H7 (cell line): ENCODE results near the gene RTKN2. TPM values are rescaled to one million over a fixed set of nuclear protein-coding genes. Genes with fewer than 3 reads are reported as not detected.
A peak's percentile ranks its signal among the peaks of the same experiment; 100 is the strongest.
"Not testable (repeated sequence)": the region's sequence is repeated elsewhere in the genome, so short reads cannot be mapped to it uniquely, and the experiment has no call there.

ENCODE experiments used
- DNase-seq: peaks from one replicate; pipeline ENCODE4 v3.0.0; 2012
- H3K27me3 ChIP-seq: 2 replicates; pipeline ENCODE4 v1.6.0; 2011; ENCODE audit warnings: mild to moderate bottlenecking, low read length; ENCODE audit not compliant: control insufficient read depth, insufficient read depth
- H3K36me3 ChIP-seq: replicated peaks from 2 replicates; pipeline ENCODE4 v1.5.1; 2011; ENCODE audit warnings: low read length; ENCODE audit not compliant: control insufficient read depth, insufficient read depth
- H3K4me3 ChIP-seq: 2 replicates; pipeline ENCODE4 v1.5.1; 2011; ENCODE audit warnings: low read depth, mild to moderate bottlenecking, control low read depth, low read length, moderate library complexity; ENCODE audit not compliant: insufficient read depth
- total RNA-seq: library from RNA; depleted of rRNA; stranded (reverse); fragments of >200 nt; shearing (Covaris generic); gene quantifications from 2 replicates; pipeline ENCODE4 v1.2.3, GENCODE V29; 2014; rRNA removed

The RTKN2 gene, protein sequence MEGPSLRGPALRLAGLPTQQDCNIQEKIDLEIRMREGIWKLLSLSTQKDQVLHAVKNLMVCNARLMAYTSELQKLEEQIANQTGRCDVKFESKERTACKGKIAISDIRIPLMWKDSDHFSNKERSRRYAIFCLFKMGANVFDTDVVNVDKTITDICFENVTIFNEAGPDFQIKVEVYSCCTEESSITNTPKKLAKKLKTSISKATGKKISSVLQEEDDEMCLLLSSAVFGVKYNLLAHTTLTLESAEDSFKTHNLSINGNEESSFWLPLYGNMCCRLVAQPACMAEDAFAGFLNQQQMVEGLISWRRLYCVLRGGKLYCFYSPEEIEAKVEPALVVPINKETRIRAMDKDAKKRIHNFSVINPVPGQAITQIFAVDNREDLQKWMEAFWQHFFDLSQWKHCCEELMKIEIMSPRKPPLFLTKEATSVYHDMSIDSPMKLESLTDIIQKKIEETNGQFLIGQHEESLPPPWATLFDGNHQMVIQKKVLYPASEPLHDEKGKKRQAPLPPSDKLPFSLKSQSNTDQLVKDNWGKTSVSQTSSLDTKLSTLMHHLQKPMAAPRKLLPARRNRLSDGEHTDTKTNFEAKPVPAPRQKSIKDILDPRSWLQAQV
- total RNA-seq, result 9.5 and 12.5 TPM in 2 replicates

DNA sequence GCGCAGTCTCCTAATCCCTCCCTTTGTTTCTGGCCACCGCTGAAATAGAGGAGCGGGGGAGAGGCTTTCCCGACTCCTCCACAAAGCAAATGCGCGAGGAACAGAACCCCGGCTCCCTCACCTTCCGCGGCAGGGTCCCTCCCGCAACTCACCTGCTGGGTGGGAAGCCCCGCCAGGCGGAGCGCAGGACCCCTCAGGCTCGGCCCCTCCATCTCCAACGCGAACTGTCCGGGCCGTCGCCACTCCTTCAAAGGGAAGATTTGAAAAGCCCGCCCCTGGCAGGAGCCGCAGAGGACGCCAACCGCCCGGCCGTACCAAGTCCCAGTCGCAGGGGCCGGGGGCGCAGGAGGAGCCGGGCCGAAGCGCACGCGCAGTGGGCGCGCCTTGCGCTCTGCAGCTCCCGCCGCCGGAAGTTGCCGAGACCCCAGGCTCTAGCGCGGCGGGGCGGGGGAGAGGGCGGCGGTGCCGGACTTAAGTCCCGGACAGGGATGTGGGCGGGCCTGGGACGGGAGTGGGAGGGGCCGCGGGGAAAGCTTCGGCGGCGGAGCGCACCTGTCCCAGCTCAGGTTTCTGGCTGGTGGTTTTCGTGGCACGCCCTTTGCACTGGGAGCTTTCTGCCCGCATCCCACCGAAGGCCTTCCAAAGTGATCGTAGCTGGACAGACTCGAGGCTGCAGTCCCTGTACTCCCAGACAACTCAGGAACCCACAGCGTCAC is at the start of gene RTKN2:
Gene RTKN2, minus strand, starts transcription at position 446 of the 716 bp plus-strand sequence. Its CDS starts 234 bp downstream, at position 212.
- H3K36me3 ChIP-seq, result no peaks in the 10 kb centered on the region
- H3K4me3 ChIP-seq, result peak within 1 kb of the TSS; percentile 84
- H3K27me3 ChIP-seq, result no peaks in the 10 kb centered on the region; the same call in 1 of the 2 replicates
- peak; percentile 95 for DNase-seq

DNA sequence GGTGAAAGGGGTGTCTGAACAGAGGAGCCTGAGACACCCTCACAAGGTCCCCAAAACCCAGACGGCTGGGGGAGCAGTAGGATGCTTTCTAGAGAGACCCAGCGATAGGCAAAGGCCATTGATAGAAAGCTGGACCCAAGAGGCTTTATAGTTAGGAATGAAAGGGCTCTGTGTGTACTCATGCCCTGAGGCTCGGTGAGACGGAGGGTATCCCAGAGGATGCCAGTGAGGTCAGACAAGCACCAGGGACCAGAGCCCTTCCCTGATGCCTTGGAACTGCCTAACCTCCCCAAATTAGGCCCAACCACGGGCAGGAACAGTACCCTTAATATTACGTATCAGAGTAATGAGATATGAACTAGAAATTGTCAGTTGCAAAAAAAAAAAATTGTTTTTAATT is 48.6 kb upstream of the RTKN2 start:
- no peak overlapping the region for H3K4me3 ChIP-seq
- no peaks in the 10 kb centered on the region for H3K27me3 ChIP-seq
- H3K36me3 ChIP-seq, result no peaks in the 10 kb centered on the region
- no peak for DNase-seq

DNA sequence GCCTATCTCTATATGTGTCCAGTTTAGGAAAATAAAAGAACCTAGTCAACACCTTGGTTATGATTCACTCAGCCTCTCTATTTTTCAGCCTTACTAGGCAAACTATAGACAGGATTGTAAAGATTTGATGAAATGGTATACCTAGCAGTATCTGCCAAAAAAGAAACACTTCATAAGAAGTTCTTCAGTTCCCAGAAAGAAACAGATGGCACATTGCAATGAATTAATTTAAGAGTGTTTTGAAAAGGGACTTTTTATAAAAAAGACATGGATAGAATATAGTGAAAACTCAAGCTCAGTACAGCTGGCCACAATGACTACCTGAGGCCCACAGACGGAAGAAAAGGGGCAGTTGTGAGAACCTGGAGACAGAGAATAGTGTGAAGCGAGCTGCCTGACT is 40.6 kb upstream of the RTKN2 start:
- no peaks in the 10 kb centered on the region for H3K27me3 ChIP-seq
- no peak overlapping the region for H3K4me3 ChIP-seq
- H3K36me3 ChIP-seq, result no peaks in the 10 kb centered on the region
- DNase-seq, result no peak

DNA sequence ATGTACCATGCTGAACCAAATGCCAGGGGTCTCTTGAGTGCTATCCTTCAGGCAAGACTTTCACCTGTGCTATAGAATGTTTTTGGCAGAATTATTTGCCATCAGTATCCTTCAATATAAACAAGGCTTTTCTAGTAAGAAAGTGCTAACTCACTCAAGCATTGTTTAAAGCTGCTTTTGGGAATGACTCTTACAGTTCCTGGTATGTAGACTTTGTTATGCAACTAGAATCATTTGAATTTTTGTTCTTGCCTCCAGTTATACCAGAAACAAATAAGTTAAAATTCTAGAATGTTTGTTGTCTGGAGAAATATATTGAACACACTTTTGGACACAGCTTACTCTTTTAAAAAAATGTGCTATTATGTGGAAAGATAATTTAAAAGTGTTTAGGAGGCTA is 39.5 kb upstream of the RTKN2 start:
- DNase-seq, result no peak
- Histone ChIP-seq H3K36me3 (no peaks in the 10 kb centered on the region), H3K27me3 (no peaks in the 10 kb centered on the region), H3K4me3 (no peak overlapping the region)

DNA sequence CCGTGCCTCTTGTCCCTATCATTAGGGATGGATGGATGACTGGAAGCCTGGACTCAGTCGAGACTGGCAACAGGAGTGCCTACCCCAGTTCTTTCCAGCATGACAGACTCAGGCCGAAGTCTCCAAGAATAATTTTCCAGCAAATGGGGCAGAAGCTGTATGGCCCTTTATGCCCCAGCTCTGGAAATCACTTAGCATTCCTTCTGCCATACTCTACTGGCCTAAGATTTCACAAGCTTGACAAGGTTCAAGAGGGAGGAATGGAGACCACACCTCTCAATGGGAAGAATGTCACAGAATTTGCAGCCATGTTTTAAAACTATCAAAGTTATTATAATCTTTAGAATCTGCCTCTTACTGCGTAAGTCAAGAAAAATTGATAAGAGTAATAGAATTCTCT is 39.0 kb upstream of the RTKN2 start:
- no peak for DNase-seq
- H3K36me3 ChIP-seq, result no peaks in the 10 kb centered on the region
- H3K4me3 ChIP-seq, result no peak overlapping the region
- H3K27me3 ChIP-seq, result no peaks in the 10 kb centered on the region

DNA sequence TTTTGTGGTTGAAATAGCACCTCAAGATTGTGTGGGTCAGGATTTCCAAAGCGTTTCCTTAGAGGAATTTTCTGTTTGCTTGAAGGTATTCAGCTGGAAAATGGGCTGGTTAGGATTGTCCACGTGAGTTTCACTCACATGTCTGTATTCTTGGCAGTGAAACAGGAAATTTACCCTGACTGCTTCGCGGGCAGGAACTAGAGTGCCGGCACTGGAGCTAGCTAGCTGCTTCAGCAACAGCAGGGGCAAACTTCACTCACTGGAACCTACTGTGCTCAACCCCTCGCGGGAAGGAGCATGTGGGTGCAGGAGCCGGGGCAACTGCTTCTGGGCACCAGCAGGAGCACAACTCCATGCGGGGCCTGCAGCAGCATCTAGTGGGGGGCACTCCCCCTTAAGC is 38.0 kb upstream of the RTKN2 start:
- no peak for DNase-seq
- Histone ChIP-seq H3K36me3 (no peaks in the 10 kb centered on the region), H3K27me3 (no peaks in the 10 kb centered on the region), H3K4me3 (no peak overlapping the region)

DNA sequence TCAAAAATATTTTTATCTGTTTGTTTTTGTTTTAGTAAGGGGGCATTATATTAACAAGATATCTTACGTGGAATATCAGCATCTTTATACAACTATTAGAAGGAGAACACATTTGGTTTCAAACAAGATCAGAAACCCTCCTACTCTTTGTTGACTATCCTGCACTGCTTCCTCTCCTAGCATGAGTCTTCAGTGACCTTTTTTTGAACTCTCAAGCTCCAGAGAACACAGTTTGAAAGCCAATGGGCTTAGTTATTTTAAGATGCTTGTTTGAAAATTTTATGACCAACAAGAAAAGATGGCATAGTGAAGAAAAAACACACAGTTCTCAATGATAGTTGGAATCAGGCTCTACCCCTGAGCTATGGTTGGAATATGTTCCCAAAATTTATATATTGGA is 37.2 kb upstream of the RTKN2 start:
- Histone ChIP-seq H3K36me3 (no peaks in the 10 kb centered on the region), H3K4me3 (no peak overlapping the region), H3K27me3 (no peaks in the 10 kb centered on the region)
- no peak for DNase-seq

DNA sequence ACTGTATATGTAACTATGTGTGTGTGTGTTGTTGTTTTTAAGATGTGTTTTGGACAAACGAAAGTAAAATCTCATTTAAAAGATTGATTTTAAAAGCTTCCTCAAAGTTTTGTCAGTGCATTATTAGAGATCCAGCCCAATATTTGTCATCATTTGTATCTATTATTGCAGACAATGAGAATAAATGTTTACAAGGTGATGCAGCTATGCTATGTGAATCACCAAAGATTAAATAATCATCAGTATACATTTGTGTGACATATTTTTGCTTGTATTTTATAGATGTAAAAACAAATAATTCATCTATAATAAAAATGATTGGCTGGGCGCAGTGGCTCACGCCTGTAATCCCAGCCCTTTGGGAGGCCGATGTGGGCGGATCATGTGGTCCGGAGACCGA is 35.3 kb upstream of the RTKN2 start:
- Histone ChIP-seq H3K27me3 (no peaks in the 10 kb centered on the region), H3K36me3 (no peaks in the 10 kb centered on the region), H3K4me3 (no peak overlapping the region)
- no peak for DNase-seq

DNA sequence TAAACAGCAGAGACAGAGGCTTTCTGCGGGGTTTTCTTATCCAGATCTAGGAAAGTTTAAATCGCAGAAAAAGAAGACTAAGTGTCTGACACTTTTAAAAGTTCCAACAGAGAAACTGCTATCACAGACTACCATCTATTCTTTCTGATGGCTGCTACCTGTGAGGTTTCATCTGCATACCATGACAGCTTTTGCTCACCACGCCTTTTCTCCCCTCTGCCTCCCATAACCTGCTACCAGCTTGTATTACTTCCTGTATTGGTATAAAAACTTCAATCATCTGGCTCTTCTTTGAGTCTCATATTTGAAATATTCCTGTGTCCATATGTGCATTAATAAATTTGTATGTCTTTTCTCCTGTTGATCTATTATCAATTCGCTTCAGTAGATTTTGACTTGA is 34.1 kb upstream of the RTKN2 start:
- no peak overlapping the region for H3K4me3 ChIP-seq
- no peaks in the 10 kb centered on the region for H3K27me3 ChIP-seq
- no peak for DNase-seq
- H3K36me3 ChIP-seq, result no peaks in the 10 kb centered on the region

DNA sequence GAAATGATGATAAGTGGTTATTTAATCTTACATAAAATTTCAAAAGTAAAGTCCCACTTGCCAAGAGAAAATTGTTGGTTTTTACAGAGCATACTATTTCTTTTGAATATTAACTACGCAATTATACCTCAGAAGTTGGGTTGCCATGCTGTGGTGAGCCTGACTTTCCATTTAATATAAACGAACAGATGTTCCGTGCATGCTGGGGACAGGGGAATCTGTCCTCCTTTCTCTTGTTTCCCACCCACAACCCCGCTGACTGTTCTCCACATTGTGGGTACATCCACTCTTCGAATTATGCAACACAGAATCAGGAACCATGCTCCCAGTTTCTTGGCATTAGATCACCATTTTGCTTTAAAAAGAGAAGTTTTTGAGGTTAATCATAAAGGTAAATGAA is 29.2 kb upstream of the RTKN2 start:
- no peaks in the 10 kb centered on the region for H3K27me3 ChIP-seq
- DNase-seq, result no peak
- no peaks in the 10 kb centered on the region for H3K36me3 ChIP-seq
- no peak overlapping the region for H3K4me3 ChIP-seq

DNA sequence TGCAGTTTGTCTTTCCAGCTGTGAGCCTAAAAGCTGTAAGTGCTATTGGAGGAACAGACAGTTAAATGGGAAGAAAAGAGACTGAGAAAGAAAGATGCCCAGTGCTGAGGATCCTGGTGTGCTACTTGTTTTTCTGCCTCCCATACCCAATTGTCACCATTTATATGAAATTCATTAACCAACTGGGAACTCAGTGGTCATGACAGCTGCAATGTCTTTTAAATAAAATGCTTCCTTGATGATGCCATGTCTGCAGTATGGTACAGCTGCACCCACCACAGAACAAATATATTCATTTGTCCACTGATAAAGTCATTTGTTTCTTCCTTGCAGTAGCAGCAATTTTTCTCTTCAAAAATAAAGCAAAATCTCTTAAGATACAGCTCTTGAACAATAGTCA is 15.6 kb upstream of the RTKN2 start:
- no peaks in the 10 kb centered on the region for H3K36me3 ChIP-seq
- DNase-seq, result no peak
- H3K27me3 ChIP-seq, result no peaks in the 10 kb centered on the region
- no peak overlapping the region for H3K4me3 ChIP-seq

DNA sequence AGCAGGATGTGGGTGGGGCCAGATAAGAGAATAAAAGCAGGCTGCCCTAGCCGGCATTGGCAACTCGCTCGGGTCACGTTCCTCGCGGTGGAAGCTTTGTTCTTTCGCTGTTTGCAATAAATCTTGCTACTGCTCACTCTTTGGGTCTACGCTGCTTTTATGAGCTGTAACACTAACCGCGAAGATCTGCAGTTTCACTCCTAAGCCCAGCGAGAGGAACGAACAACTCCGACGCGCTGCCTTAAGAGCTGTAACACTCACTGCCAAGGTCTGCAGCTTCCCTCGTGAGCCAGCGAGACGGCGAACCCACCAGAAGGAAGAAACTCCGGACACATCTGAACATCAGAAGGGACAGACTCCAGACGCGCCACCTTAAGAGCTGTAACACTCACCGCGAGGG is 12.7 kb upstream of the RTKN2 start:
- not testable (repeated sequence) for H3K4me3 ChIP-seq, H3K27me3 ChIP-seq, H3K36me3 ChIP-seq, DNase-seq

DNA sequence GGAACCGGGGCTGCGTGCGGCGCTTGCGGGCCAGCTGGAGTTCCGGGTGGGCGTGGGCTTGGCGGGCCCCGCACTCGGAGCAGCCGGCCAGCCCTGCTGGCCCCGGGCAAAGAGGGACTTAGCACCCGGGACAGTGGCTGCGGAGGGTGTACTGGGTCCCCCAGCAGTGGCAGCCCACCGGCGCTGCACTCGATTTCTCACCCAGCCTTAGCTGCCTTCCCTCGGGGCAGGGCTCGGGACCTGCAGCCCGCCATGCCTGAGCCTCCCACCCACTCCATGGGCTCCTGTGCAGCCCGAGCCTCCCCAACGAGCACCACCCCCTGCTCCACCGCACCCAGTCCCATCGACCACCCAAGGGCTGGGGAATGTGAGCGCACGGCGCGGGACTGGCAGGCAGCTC is 11.7 kb upstream of the RTKN2 start:
- H3K36me3 ChIP-seq, H3K4me3 ChIP-seq, H3K27me3 ChIP-seq, DNase-seq: not testable (repeated sequence)

DNA sequence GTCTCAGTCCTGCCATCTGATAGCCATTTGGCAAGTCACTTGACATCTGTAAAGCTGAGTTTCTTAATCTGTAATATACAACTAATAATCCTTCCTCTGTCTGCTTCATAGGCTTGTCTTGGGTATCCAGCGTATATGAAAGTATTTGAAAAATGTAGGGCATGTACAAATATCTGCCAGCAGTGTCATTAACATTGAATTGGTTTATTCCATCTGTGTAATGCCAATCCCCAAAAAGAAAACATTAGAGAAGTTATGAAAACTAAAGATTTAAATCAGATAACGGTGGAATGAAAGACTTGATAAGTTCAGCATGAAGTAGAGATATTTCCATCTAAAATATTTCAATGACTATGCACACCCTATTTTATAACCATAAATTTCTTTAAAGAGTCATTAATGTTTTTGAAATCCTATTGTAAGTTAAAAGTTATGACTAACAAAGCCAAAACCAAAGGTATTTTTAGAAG is 9.8 kb upstream of the RTKN2 start:
- DNase-seq, result no peak
- Histone ChIP-seq H3K27me3 (no peaks in the 10 kb centered on the region), H3K4me3 (no peak overlapping the region), H3K36me3 (no peaks in the 10 kb centered on the region)

DNA sequence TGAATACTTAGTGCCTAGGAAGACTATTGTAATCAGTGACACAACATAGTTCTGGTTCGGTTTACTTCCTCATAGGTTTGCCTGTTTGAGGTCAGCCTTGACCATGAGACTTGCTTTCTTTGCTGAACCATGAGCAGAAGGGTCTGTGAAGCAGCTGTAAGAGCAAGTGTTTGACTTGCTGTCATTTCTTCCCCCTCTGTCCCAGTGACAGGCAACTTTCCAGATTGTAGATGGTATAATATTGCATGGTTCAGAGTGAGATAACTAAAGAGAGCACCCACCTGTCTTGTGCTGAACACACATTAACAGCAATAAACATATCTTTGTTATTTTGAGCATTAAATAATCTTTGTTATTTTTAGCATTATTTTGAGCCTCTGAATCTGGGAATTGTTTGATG is 9.3 kb upstream of the RTKN2 start:
- no peaks in the 10 kb centered on the region; the same call in 1 of the 2 replicates for H3K27me3 ChIP-seq
- DNase-seq, result no peak
- H3K36me3 ChIP-seq, result no peaks in the 10 kb centered on the region
- no peak overlapping the region for H3K4me3 ChIP-seq
